Dermis microvascular lymphatic vessel endothelial cell (primary cell): ENCODE measurements around the gene G6PD. TPM values are rescaled to one million over a fixed set of nuclear protein-coding genes. Genes with fewer than 3 reads are reported as not detected.
"Not testable (repeated sequence)": the region's sequence is repeated elsewhere in the genome, so short reads cannot be mapped to it uniquely, and the experiment has no call there.

Source experiments
- DNase-seq, 2 donors: peaks; one replicate each; pipeline versions ENCODE4 v3.0.0 to v3.0.0-alpha.2; 2010; ENCODE audit warnings: low read depth in 2 of 2
- total RNA-seq: library from RNA; depleted of rRNA; stranded (reverse); fragments of >200 nt; gene quantifications from 2 replicates; pipeline ENCODE4 v1.2.1, GENCODE V29; 2014

The G6PD gene
- total RNA-seq, result 33.9 and 35.4 TPM in 2 replicates

DNA sequence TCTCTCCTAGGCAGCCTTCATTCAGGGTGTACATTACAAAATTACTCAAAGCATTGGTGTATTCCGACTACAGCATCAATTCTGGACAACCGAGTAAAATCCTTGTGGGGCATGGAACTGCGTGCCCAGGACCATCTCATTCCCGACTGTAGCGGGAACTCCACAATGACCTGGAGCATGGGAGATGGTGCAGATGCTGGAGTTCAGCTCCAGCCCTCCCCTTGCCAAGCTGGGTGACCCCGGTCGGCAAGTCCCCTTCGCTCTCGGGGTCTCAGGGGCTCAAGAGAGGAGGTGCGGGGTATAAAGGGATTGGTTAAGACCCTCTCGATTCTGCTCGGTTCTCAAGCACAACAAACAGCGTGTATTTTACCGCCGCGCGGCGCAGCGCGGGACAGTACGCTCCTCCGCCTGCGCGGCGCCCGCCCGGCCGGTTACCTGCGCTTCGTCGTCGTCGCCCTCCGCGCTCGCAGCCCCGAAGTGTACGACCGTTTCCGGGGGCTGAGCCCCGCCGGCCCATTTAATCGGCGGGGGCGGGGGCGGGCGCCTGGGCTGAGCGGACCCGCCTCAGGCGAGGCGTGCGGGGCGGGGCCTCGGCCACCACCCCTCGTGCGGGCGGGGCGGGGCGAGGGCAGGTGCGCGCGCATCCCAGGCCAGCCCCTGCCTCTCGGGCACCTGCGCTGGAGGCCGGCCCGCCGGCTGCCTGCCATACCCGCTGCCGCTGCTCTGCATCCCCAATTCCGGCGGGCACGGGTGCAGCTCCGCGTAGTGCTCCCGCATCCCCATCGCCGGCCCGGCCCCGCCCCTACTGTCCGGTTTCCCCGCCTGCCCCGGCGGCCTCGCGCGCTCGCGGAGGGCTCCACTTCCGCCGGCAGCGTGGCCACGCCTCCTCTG is at the start of gene G6PD:
Gene G6PD, minus strand, starts transcription at position 493 of the 891 bp plus-strand sequence. CDS start 691 bp downstream, outside the sequence.
- DNase-seq, result peak in 1 of 2 donors; percentile 72

DNA sequence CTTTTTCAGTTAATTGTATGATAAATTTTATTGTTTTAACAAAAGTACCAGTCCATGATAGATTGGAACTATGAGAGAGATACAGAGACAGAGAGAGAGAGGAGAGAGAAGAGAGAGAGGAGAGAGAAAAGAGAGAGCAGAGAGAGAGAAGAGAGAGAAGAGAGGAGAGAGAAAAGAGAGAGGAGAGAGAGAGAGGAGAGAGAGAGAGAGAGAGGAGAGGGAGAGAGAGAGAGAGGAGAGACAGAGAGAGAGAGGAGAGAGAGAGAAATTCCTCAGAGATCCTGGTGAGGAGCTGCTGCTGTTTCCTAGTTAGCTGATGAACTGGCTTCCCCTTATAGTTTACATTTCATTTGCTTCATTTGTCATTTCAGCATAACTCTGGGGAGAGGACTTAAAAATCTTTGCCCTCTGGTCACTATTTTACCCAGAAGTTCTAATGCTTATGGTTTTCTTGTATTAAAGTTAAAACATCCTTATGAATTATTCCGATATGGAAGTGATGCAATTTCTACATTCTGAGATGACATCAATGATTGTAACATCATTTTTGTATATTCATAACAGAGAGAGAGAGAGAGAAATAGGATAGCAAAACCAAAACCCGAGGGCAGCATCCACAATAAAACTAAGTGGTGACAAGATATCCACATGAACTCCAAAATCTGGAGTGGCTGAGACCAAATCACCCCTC is 49.1 kb upstream of the G6PD start:
- DNase-seq, result no peak

DNA sequence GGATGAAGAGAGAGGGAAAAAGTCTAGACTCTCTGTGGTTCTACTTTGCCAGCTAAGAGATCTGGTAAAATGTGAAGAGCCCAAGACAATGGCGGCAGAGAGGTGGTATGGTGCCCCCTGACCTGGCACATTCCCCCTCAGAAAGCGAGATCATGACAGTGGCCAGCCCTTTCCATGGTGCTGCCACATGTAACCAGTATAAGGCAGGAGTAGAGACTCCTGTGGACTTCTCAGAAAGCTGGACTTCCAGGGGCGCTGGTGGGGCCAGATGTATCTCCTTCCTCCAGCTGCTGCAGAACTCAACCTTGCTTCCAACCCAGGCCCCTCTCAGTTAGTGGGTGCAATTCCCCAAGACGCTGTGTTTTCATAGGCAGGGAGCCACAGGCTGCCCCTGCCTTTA is 47.8 kb upstream of the G6PD start:
- no peak for DNase-seq

DNA sequence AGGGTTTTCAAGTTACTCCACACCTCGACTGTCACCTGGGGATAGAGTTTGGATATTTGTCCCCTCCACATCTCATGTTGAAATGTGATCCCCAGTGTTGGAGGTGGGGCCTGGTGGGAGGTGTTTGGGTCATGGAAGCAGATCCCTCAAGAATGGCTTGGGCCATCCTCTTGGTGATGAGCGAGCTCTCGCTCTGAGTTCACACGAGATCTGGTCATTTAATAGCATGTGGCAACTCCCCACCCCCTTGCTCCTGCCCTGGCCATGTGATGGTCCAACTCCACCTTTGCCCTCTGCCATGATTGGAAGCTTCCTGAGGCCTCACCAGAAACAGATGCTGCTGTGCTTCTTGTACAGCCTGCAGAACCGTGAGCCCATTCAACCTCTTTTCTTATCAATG is 46.6 kb upstream of the G6PD start:
- no peak for DNase-seq

DNA sequence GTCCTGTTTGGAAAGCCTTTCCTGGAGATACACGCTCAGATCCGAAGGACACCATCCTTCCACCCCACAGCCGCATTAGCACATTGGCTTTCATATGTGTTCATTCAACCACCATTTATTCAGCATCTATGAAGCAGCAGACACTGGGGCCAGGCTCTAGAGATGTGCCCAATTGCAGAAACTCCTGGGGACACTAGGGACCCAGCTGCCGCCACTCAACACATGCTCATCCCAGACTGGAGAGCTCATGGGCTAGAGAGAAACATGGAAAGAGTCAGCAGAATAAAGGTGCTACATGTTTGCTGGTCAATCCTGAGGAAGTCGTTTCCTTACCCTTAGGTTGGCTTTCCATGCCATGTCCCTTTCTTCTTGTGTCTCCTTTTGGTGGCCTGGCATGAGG is 45.9 kb upstream of the G6PD start:
- no peak for DNase-seq

DNA sequence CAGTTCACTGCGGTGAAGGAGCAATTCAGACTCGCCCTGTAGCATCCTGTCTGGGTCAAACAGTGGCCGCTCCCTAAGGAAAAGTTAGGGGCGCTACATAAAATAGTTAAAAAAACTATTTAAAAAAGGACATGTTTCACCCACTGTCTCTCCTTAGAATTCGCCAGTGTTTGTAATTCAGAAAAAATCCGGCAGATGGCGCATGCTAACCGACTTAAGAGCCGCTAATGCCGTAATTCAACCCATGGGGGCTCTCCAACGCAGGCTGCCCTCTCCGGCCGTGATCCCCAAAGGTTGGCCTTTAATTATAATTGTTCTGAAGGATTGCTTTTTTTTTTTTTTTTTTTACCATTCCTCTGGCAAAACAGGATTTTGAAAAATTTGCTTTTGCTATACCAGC is 43.8 kb upstream of the G6PD start:
- not testable (repeated sequence) for DNase-seq

DNA sequence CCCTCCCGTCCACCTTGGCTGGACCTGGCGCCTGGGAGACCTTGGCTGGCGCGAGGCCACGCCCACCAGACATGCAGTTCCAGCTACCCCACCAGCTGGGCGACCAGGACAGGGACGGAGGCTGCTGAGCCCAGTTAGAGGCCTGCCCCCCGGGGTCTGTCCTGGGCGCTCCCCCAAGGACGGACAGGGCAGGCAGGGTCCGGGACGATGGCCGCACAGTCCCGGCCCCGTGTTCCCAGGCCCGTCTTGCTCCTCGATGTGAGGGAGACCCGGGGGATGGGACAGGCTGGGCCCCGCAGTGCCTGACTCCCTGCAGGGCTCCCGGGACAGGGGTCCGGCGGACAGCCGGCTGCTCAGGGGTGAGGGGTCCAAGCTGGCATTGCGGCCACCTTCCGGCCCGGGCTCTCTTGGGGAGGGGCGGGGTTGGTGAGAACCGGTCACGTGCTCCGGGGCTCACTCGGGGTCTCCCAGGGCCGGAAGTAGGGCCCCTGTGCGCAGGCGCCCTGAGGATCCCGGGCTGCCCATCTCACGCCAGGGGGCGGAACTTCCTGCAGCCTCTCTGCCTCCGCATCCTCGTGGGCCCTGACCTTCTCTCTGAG is 38.0 kb upstream of the G6PD start, which contains the start of gene CTAG1A:
Gene CTAG1A, plus strand, starts transcription at position 549 of the 599 bp plus-strand sequence. CDS start 74 bp downstream, outside the sequence.
- not testable (repeated sequence) for DNase-seq

DNA sequence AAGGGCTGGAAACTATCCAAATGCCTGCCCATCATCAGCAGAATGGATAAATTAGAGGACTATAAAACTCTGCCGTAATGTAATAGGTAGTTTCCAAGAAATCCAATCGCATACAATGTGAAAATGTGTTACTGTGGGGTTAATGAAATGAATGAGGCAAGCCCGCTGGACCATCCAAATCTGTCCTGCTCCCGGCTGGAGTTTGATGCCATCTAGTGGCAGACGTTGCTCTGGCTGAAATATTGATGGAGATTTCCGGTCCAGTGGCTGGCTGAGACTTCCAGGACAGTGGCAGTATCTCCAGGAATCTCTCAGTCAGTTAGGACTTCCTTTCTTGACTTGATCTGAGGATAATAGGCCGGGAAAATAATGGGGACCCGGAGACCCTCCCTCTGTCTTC is 36.3 kb upstream of the G6PD start:
- DNase-seq, result not testable (repeated sequence)

DNA sequence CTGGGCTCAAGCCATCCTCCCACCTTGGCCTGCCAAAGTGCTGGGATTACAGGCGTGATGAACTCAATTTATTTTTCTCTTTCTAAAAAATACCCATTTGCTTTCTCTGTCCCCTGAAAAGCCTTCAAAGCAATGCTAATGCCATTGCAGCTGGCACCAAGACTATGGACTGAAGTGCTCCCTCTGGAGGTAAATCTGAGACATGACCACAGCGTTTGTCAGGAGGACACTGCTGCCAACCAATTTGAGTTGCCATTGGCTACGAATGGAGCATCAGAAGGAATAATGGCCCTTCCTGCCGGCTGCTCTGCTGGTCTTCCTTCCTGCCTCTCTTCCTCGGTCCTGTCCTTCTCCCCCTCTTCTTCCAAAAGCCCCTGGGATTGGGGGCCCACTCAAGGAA is 28.4 kb upstream of the G6PD start:
- not testable (repeated sequence) for DNase-seq

DNA sequence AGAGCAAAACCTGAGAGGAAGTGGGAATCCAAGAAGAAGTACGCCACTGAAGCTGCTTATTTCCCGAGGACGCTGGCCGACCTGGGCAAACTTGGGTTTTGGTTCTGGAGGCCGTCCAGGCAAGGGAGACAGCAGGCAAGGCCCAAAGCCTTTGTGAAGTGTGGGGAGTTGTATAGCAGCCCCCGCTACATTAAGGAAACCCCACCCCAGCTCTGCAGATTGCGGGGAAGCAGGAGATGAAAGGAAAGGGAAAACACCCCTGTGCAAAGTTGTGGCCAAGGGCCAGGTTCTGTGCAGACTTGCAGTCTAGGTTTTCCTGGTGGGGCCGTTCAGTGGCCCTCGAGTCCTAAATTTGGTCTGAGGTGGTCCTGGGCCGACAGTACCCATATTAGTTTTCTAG is 26.4 kb upstream of the G6PD start:
- not testable (repeated sequence) for DNase-seq

DNA sequence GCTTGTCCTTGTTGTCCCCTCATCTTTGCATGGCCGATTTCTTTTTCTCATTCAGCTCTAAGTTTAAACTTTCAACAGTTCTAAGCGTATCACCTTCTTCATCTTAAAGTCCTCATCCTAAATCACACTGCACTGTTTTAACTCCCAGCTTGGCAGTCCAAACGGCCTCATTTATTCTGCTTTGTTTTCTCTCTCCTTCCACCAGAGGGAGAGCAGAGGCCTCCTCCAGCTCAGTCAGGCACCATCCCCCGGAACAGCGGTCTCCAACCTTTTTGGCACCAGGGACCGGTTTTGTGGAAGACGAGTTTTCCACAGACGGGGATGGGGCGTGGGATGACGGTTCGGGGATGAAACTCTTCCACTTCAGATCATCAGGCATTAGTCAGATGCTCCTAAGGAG is 23.7 kb upstream of the G6PD start:
- DNase-seq, result not testable (repeated sequence)

DNA sequence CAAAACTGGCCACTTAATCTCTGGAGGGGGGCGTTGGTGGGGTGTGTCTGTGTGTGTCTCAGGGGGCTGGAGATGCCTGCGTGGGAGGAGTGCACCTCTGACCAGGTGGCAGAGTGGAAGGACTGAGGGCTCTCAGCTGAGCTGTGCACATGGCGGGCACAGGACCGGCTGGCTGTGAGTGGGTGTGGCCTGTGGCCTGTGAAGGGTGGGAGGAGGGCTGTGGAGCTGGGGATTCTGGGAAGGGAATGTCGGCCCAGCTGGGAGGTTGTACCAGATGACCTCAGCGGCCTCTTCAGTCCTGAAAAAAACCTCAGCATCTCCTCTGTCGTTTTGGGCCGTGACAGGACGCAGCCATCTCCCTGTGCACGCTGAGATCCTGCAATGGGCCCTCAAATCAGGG is 15.6 kb upstream of the G6PD start:
- DNase-seq, result not testable (repeated sequence)

DNA sequence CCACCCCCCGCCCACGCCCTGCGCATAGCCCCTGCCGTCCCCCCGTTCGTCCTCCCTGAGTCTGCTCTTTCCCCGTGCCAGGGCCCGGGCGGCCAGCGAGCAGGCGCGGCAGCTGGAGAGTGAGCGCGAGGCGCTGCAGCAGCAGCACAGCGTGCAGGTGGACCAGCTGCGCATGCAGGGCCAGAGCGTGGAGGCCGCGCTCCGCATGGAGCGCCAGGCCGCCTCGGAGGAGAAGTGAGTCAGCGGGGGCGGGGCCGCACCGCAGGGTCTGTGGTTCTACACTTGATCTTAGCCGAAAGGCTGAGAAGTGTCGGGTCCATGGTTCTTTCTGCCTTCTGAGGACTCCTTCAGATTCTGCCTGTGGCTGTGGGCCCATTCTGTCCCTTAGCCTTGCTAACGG is 13.7 kb upstream of the G6PD start:
- DNase-seq, result not testable (repeated sequence)

DNA sequence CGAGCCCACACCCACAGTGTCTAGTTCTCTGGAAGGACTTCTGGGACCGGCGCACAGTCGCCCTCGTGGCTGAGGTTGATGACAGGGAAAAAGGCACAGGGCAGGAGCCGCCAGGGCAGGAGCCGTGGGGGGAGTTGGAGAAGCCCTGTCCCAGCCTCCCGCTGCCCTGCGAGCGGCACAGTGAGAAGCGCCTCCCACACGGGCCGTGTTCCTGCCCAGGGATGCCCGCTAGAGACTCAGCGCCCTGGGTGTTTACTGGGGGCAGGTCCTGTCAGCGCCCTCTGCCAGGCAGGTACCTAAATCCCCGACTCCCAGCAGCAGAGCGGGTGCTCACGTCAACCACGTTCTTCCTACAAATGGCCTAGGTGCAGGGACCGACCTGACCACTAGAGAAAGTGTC is 12.2 kb upstream of the G6PD start:
- DNase-seq, result not testable (repeated sequence)

DNA sequence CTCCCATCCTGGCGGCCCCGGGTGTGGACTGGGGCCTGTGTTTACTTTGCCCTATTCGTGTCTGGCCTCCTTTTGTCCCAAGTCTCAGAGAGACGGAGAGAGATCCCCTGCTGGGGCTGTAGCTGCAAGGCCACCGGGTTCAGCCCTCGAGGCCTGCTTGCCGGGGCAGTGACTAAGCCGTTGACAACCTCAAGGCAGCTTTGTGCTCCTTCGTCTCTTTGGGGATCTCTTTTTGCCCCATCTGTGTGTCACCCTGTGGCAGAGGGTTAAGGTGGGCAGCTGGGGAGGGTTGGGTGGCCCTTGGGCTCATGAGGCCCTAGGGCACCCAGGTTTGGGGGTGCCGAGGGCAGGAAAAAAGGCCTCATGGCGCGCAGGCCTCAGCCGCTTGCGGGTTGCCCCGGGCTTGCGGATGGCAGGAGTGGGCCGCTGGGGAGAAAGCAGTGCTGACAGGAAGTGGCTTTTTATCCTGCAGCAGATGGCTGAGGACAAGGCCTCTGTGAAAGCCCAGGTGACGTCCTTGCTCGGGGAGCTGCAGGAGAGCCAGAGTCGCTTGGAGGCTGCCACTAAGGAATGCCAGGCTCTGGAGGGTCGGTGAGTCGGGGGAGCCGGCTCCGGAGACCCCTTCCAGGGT is 11.5 kb upstream of the G6PD start:
- DNase-seq, result not testable (repeated sequence)

DNA sequence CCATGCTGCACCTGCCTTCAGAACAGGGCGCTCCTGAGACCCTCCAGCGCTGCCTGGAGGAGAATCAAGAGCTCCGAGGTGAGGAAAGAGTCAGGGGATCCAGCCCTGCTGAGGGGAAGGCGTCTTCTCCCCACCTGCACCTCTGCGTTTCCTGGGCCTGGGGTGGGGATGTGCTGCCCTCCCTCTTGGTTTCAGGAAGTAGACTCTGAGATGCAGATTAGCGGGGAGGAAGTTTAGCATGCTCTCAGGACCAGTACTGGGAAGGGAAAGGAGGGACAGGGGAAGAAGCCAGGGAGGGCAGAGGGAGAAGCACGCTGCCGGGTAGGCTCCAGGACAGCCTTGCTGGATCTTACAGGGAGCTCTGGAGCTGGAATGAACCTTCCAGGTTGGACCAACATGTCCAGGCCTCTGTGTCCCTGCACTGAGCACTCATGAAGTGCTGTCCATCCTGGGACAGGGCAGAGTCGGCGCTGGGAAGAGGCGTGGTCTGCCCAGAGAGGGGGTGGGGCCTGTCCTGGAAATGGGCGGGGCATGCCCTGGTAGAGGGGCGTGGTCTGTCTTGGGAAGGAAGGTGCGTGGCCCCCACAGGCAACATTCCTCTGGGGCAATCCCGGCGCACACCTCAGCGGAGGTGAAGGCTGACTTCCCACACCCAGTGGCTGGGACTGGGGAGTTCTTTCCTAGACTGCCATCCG is 5.6 kb upstream of the G6PD start:
- DNase-seq, result not testable (repeated sequence)

DNA sequence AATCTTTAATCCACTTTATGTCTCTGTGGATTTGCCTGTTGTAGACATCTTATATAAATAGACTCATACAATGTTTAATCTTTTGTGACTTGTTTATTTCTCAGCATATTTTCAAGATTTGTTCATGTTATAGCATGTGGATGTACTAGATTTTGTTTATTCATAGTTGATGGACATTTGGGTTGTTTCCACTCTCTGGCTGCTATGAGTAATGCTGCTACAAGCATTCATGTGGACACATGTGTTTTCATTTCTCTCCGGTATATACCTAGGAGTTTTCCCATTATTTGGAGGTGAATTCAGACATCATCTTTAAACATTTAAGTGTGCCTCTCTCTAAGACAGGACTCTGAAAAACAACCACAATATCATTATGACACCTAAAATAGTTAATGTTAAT is 3.1 kb upstream of the G6PD start:
- no peak for DNase-seq

DNA sequence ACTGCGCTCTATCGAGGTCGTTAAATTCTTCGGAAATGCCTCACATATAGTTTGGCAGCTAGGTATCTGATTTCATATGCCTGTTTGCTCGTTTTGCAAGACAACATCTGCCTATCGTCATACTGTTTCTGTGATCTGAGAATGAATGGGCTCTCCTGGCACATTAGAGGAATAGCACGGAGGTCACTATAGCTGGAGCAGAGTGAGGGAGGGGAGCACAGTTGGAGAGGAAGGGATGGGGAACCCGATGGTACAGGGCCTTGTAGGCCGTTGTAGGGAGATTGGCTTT is 1.3 kb upstream of the G6PD start:
- peak in 1 of 2 donors; percentile 19 for DNase-seq

DNA sequence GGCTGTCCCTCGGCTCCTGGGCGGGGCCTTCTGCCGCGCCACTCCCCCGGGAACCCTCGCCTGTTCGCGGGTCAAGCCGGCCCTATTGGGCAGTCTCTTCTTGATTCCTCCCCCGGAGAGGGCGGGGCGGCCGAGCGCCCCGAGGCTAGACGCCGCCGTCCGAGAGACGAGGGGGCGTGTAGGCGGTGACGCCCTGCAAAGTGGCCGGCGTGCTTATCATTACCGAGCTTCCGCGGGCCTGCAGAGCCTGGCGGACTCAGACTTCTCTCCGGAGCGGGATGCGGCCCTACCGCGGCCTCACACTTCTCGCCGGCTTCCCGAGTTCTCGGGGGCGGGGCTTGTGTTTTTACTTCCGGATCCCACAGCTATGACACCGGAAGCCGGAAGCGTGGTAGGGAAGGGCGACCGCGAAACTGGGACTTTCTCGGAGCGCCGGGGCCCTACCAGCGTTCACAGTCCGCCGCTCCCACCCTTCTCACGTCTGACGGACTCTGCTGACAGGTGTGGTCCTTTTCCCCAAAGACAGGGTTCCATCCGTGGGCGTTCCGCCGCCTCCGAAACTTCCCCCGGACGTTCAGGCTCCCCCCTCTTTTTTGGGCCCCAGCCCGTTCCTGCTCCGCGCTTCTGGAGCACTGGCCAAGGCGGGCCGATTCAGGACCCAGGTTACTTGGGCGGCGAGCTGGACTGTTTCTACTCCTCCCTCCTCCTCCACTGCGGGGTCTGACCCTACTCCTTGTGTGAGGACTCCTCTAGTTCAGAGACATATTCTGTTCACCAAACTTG is 790 bp upstream of the G6PD start, which contains the start of gene IKBKG:
Gene IKBKG, plus strand, starts transcription at position 376 of the 783 bp plus-strand sequence. CDS start 4,383 bp downstream, outside the sequence.
- peak; percentile 70 to 91 for DNase-seq

DNA sequence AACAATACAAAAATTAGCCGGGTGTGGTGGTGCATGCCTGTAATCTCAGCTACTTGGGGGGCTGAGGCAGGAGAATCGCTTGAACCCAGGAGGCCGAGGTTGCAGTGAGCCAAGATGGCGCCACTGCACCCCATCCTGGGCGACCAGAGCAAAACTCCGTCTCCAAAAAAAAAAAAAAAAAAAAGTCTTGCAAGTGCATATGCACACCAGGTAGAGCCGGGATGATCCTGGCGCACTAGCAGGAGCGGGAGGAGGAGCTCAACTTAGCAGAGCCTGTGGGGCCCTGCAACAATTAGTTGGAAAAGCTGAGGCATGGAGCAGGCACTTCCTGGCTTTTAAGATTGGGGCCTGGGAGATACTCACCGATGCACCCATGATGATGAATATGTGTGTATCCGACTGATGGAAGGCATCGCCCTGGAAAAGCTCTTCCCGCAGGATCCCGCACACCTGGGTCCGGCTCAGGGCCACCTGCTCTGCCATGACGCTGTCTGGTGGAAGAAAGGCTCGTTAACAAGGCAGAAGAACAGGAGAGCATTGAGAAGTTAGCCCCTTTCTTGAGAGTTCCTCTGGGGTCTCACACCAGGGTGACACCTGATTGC is 872 bp downstream of the G6PD start:
- DNase-seq, result no peak
